ENCODE measurements around the gene GSC2.
"Not testable (repeated sequence)": the region's sequence is repeated elsewhere in the genome, so short reads cannot be mapped to it uniquely, and the experiment has no call there.

Gene GSC2

DNA sequence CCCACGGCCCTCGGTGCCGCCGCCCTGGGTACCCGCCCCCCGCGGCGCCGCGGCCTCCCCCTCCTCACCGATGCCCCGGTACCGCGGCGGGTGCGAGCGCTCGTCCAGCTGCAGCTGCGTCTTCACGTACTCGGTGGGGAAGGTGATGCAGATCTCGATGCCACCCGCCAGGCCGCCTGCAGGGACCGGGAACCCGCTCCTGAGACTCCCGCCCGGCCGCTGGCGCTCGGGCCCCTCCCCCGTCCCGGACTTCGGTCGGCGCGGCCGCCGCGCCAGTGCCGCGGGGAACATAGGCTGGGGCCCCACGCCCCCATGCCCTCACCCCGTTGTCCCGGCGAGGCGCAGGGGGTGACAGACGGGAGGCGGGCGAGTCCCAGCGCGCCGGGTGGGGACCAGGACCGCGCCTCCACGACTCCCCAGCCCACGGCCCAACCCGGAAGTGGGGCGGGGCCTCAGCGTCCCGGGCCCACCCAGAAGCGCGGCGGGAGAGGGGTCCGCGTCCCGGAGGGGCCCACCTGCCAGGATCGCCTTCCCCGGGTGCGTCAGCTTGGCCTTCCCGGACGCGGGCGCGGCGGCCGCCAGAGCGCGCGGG lies 28.1 kb upstream of the GSC2 start:
- peak; percentile 41 for DNase-seq

DNA sequence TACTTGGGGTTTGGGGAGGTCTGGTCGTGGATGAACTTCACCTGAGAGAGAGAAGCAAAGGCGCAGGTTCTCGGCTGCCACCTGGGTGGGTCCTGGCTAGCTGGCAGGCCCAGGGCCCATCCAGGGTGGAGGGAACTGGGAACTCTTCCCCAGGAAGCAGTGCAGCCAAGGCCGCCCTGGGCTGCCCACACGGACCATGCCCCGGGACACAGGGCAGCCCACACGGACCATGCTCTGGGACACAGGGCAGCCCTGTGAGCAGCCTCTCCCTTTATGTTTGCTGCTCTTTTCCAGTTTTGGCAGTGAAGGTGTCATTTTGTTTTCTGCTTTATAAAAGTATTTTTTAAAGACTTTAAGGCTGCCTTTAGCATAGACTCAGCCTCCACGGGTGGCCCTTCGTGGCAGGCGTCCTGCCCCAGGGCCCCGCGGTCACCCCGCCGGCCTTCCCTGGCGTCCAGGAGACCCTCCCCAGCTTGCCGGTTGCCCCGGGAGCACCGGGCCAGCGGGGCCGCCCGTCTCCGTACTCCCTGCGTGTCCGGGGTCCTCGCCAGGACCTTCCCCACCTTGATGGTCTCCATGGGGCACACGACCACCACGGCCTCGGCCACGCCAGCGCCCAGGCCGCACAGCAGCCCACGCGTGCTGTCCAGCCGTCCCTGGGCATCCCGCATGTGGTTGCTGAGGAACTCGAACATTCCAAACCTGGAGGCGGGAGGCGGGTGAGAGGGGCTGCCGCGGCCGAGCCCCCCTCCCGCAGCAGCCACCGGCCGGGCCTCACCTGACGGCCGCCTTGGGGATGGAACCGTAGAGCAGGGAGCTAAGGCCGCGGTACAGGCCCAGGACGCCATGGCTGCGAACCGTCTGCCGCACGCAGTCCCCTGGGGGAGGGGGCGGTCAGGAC lies 27.3 kb upstream of the GSC2 start:
- DNase-seq = no peak

DNA sequence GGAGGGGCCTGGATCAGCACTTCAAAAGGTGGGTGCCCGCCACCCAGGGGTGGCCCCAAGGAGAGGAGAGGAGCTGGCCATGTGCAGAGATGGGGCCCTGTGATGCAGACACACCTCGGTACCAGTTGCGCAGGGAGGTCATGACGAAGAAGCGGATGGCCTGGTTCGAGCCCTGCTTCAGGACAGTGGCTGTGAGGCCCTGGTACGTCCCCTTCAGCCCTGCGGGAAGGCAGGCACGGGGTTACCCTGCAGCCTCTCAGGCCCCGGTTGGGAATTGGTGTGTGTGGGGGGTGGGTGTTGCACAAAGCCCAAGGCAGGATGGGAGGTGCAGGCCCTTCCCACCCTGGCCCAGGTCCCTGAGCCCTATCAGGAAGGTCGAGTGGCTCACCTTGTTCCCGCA lies 26.6 kb upstream of the GSC2 start:
- no peak for DNase-seq

DNA sequence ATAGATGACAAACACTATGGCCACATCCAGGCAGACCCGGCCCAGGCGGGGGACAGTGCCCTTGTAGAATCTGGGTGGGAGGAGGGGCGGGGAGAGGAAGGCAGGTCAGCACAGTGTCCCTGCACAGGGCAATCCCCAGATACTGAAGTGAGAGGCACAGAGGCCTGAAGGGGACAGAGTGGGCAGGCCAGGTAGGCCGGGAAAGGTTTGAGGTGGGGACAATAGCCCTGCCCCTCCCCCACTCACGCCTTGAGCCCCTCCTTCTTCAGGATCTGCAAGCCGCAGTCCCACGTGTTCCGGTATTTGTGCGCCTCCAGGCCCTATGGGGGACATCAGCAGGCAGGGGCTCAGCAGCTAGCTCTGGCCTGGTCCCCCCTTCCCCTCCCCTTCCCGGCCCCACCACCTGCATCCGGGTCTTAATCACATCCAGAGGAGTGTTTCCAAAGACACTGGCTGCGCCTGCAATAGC lies 26.1 kb upstream of the GSC2 start:
- DNase-seq = no peak

DNA sequence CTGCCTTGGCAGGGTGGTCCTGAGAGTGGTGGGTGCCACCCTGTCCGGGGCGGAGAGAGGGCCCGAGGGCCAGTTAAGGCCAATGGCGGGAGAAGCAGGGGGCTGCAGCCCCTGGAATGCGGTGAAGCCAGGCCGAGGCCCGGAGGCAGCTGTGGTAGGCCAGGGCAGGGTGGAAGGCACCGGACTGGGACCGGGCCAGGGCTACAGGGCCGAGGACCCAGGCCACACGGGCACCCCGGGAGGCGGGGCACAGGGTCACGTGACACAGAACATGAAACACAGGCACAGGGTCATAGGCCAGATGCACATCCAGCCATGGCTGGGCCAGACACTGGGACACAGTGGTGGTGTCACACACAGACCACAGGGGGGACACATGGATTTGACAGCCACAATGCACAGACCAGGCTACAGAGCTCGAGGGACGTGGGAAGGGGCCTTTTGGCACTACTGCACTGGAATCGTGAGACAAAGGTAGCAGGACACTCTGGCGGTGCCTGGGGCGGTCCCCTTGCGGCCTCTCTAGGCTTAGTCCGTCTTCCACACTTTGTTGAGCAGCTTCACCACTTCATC lies 25.6 kb upstream of the GSC2 start:
- no peak for DNase-seq

DNA sequence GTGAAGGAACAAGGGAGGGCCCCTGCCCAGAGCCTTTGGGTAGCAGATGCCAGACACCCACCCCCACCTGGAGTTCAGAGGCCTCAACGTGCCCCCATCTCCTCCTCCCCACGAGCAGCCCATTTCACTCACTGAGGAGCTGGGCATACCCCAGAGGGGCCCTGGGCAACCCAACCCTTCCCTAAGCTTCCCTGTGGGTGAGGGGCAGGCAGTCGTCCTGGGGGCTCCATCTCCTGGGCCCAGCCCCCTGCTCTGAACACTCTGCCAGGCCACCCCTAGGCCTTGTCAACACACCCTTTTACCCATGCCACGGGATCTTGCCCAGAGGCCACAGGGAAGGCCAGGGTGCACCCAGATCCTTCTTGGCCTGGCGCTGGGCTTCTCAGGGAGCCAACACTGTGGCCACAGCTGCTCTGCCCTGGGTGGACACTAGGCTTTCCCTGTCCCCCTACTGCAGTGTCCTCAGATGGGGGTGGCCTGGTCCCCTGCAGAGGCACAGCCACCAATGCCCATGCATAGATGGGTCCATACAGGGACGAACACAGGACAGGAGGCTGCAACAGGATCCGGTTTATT lies 25.0 kb upstream of the GSC2 start:
- no peak for DNase-seq

DNA sequence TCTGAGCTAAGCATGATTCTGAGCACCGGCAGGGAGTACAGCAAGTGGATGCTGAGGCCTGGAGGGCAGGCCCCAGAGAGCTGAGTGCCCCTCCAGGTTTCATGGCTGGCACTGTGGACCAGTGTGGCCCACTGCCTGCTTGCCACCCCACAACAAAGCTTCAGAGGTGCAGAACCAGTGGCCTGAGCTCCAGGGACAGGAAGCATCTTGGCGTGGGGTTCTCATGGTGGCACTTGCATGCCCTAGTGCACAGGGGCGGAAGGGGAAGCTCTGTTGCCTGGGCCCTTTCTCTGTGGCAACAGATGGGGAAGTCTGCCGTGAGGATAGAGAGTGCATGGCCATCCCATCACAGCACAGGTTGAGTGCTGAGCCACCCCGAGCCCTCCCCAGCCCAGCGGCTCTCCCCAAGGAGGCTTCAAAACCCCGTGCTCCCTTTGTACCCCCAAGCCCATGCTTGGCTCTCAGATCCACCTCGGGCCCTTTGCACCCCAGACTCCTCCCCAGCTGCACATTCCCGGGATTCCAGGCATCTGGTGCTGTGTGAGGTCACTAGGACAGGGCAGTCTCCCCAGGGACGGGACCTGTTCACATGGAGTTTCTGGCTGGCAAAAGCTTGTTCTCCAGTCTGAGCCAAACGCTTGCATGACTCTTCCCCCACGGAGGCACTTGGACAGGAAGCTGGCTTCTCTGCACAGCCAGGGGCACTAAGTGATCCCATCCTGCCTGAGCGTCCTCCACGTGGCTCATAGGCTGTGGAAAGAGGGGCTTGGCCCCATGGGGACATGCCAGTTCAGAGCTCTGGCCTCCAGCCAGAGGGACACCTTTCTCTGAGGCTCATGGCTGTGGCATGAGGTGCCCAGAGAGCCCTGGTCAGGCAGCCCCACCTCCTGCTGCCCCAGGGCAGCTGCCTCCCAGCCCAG lies 24.3 kb upstream of the GSC2 start:
- DNase-seq = no peak

DNA sequence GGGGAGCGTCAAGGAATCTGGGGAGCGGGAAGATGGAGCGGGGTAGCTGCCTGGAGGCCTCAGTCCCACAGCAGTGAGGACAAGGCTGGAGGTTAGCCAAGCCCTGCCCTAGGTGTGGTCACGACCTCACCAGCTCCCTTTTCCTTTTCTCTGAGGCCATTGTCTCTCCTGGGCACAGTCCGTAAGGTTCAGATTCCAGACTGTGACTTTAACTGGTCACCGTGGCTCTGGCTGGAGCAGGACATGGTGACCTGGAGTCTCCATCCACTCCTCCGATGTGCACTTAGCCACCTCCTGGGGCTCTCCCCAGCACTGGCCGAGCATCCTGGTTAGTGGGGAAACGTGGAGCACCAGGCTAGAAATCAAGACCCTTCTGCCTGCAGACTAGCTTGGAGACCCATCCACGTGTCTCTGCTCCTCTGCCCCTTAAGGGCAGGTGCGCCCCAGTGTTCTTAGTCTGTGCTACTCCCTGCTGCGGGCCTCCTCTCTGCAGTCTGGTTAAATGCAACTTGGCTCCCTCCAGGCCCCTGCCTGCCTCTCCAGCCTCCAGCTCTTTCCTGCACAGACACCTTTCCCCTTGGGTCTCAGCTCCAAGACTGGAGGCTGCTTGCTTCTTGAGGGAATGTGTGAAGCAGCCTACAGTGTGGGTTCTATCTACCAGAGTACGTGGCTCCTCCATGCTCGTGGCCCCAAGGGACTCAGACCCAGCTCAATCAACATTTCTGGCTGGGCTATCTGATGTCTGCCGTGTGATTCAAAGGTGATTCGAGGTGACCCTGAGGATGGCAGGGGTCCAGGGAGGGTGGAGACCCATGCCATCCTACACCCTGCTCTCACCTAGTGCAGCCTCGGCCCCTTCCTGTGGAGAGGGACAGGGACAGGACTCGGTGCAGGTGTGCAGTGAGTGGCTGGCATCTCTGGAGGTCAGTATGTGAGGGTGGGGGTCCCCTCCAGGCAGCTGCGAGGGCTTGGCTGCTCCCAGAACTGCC lies 23.2 kb upstream of the GSC2 start:
- DNase-seq = no peak

DNA sequence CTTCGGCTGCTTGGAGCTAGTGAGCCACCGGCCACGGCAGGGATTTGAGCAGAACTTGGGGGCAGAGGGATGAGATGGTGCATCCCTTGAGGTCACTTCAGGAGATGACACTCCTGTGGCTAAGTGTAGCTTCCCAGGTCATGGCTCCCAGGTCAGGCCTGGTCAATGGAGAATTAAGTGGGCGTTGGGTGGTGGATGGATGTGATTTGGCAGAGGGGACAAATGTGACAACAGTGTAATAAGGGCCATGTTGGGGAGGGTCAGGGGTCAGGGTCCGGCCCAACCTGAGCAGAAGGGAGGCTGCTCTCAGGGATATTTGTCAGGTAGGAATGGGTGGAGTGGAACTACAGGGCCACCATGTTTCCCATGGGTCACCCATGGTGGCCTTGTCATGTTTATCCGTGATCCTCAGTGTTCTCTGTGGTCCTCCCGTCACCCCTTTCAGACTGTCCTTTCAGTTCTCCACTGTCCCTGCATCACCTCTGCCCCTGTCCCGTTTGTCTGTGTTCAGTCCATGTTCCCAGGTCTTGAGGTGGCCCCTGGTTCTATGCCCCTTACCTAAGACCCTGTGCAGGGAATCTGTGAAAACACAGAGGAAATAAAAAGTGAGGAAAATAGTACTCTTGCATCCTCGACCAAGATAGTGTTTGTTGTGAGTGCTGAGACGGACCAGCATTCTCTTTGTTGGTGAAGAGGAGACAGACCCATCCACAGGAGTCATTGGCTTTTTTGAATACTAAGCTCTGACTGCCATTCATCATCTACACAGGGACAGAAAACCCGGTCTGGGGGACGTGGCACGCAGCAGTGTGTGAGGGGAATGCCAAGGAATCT lies 22.3 kb upstream of the GSC2 start:
- no peak for DNase-seq

DNA sequence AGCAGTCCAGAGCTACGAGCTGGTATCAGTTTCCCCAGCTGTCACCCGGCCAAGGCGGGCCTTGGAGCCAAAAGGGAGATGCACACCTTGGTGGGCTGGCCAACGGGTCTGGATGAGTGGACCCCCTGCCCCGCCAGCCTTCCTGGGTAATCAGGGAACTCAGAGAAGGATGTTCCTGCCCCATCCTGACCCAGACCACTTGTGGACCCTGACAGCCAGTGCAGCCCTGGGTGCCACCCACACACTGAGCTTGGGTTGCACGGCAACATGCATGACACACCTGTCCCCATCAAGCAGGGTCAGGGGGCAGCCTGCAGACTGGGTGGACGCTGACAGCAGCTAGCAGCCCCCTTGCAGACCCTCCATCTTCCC lies 19.8 kb upstream of the GSC2 start:
- DNase-seq = no peak

DNA sequence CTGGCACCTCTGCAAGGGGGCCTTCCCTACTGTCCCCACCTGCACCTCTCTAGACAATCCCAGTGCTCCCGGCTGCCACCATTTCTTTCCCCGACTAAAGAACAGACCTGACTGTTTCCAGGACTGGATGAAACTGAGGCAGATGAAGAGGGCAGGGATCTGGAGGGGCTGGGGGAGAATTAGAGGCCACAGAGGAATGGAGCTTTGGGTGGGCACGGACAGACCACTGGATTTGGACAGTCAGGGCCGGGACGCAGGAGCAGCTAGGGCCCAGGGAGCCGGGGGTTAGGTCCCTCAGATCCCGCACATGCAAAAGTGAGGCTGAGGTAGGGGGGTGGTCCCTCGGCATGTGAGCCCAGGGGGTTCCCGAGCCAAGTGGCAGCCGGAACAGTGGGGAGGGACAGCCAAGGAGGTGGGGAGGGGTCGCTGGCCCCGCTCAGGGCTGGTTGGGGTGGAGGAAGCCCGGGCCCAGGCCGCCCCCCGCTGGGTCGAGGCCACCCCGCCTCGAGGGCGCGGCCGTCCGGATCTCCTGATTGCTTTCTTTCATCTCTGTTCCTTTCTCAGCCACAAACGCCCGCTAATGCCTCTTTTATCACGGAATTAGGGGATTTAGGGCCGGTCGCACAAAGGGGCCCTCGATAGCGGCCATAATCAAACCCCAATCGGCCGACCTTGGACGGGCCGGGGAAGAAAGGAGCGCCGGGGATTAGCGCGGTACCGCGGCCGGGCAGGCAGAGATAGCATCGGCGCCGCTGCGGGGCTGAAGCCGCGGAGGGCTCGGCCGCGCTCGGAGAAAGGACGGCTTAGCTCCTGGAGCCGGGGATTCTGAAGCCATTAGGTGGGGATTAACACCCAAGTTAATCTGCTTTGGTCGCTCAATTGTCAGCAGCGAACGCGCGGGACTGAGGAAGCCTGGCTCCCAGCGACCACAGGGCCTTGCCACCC lies 19.2 kb upstream of the GSC2 start:
- no peak for DNase-seq

DNA sequence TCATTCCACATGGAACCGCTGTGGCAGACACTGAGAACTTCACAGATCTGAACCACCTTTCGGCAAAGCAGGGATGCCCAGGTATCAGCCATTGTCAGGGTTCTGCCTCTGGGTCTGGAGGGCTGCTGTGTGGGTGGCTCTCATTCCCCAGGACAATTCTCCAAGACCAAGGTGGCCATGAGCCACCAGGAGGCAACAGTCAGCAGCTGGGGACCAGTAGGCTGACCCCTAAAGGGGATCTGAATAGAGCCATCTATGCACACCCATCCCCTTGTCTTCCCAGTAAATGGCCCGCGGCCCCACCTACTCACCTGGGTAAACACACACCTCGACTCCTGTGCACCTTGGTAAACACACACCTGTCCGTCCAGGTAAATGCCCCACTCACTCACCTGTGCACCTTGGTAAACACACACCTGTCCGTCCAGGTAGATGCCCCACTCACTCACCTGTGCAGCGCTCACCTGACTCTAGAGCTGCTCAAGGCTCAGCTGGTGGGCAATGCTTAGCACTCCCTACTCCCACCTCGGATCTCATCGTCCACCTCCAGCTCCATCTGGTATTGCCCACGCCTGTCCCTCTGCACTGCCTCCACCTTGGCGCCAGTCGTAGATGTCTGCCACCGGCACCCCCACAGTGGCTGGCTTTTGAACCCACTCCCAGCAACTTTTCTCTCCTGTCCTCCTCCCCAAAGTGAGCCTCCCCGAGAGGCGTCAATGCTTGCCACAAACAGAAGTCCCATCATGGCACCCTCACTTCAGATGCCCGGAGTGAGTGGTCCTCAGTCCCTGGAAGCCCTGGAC lies 18.2 kb upstream of the GSC2 start:
- no peak for DNase-seq

DNA sequence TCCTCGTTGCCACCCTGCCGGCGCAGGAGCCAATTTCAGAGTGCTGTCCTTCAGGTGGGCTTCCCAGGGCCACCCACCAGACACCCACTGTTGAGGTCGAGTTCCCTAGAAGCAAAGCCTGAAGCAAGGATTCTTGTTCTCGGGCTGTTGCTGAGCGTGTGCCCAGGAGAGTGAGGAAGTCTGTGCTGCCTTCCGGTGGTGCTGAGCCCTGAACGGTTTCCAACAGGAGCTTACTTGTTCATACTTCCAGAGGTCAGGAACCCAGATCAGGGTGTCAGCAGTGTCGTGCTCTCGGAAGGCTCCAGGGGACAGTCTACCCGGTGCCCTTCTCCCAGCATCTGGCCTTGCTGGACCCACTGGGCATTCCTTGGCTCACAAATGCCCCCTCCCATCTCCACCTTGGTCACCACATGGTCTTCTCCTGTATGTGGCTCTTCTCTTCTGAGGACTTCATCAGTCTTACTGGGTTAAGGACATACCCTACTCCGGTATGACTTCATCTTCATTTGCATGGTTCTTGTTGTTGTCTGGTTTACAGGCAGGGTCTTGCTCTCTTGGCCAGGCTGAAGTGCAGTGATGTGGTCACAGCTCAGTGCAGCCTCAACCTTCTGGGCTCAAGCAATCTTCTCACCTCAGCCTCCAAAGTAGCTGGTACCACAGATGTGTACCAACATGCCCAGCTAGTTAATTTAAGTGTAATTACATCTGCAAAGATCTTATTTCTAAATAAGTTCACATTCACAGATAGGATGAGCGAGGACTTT lies 17.2 kb upstream of the GSC2 start:
- DNase-seq = no peak

DNA sequence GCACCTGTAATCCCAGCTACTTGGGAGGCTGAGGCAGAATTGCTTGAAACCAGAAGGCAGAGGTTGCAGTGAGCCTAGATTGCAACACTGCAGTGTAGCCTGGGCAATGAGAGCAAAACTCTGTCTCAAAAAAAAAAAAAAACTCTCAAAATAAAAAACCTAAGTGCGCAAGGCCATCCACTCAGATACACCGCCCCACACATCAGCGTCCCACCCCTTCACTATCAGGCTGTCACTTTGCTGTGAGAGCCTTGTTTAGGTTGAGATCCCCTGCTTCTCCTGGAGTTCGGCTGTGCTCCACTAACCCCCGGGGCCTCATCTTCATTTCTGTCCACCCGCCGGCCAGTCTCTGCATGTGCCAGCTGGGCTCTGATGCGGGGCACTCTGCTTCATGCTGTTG lies 16.3 kb upstream of the GSC2 start:
- DNase-seq = no peak

DNA sequence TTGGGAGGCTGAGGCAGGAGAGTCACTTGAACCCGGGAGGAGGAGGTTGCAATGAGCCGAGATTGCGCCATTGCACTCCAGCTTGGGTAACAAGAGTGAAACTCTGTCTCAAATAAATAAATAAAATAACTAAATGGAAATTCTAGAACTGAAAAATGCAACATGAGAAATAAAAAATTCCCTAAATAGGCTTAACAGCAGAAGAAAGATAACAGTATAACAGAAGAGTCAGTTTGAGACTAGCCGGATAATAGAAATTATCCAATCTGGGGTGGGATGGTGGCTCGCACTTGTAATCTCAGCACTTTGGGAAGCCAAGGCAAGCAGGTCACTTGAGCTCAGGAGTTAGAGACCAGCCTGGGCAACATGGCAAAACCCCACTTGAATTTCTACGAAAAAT lies 14.3 kb upstream of the GSC2 start:
- DNase-seq = no peak

DNA sequence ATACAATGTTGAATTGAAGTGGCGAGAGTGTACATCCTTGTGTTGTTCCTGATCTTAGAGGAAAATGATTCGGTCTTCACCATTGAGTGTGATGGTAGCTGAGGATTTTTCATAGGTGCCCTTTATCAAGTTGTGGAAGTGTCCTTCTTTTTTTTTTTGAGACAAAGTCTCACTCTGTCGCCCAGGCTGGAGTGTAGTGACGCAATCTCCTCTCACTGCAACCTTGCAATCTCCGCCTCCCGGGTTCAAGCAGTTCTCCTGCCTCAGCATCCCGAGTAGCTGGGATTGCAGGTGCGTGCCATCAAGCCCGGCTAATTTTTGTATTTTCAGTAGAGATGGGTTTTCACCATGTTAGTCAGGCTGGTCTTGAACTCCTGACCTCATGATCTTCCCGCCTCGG lies 8.6 kb upstream of the GSC2 start:
- not testable (repeated sequence) for DNase-seq

DNA sequence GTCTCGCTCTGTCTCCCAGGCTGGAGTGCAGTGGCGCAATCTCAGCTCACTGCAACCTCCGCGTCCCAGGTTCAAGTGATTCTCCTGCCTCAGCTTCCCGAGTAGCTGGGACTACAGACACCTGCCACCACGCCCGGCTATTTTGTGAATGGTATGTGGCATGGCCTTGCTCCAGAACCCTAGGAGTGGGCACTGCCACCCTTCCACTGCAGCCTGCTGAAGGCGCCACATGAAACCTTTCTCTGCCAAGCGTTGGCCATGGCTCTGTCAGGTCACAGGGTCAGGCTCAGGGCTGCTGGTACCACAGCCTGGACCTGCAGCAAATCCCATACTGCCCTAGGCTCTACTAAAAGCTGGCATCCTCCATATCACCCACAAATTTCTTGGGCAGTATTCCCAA lies 6.0 kb upstream of the GSC2 start:
- DNase-seq = not testable (repeated sequence)

Measured in activated CD4-positive, alpha-beta T cell treated with anti-CD3 and anti-CD28 coated beads, Interleukin-10, Interleukin-2, amounts not matched to agents 100 ng/mL and 50 ng/mL, durations not matched to agents 16 hours and 8 hours (primary cell).